GM12878 (cell line): ENCODE results near the gene RALGPS1. TPM values are rescaled to one million over a fixed set of nuclear protein-coding genes. Genes with fewer than 3 reads are reported as not detected.

ENCODE experiments used
- ATAC-seq: fragments of 200-7000 bp; cut with Tn5 transposase; 3 replicates; pipeline ENCODE4 v1.9.1; 2020; ENCODE audit warnings: mild to moderate bottlenecking, moderate library complexity
- BruUV-seq: library from RNA; stranded (reverse); fragments of 400-500 nt; replicated peaks from 2 replicates; lab custom pipeline; 2021; lab: Mats Ljungman, UMichigan
- CTCF ChIA-PET: fragments of 300-600 bp; sonication (Branson Sonifier 250); formaldehyde crosslinking; extraction: SDS; loops from one replicate; lab custom pipeline; 2021; ENCODE audit warnings: inconsistent platforms; lab: Yijun Ruan, JAX
- POLR2A ChIA-PET: fragments of 350-600 bp; formaldehyde crosslinking; extraction: SDS; loops from one replicate; lab custom pipeline; 2021; ENCODE audit warnings: inconsistent platforms; lab: Charles Lee
- RAD21 ChIA-PET: fragments of 300-600 bp; sonication (Branson Sonifier 250); formaldehyde crosslinking; loops from one replicate; lab custom pipeline; 2023; ENCODE audit warnings: antibody characterized with exemption; ENCODE audit not compliant: unreplicated experiment; lab: Charles Lee
- SMC1A ChIA-PET: fragments of 300-600 bp; sonication (Branson Sonifier 250); formaldehyde crosslinking; loops from one replicate; lab custom pipeline; 2023; ENCODE audit not compliant: unreplicated experiment, uncharacterized antibody; lab: Charles Lee
- DNase-seq: peaks from one replicate; pipeline ENCODE4 v3.0.0-alpha.2; 2011; ENCODE audit warnings: low read depth, low spot score
- FAIRE-seq: peaks from 3 replicates; lab custom pipeline; 2011; peaks lifted over from hg19 to GRCh38; lab: Jason Lieb, UNC
- H2AFZ ChIP-seq: 2 replicates; pipeline ENCODE4 v1.6.0; 2011; ENCODE audit warnings: low read depth, low read length, control low read depth; ENCODE audit not compliant: control insufficient read depth
- H3K27ac ChIP-seq: 2 replicates; pipeline ENCODE4 v1.5.1; 2011; ENCODE audit warnings: control low read depth; ENCODE audit not compliant: control insufficient read depth, insufficient read depth
- H3K27me3 ChIP-seq, 2 experiments: replicated peaks in 1 of 2; 2 replicates each; pipeline versions ENCODE4 v1.6.0 to v1.6.1; 2011; ENCODE audit warnings: low read length in 1 of 2; ENCODE audit not compliant: control insufficient read depth in 2 of 2, insufficient read depth in 2 of 2
- H3K36me3 ChIP-seq, 2 experiments: 2 replicates each; pipeline ENCODE4 v1.5.1; 2011; ENCODE audit warnings: low read length in 1 of 2; ENCODE audit not compliant: control insufficient read depth in 2 of 2, insufficient read depth in 2 of 2
- H3K4me1 ChIP-seq: 2 replicates; pipeline ENCODE4 v1.6.1; 2011; ENCODE audit warnings: mild to moderate bottlenecking, low read length, moderate library complexity, mixed read lengths; ENCODE audit not compliant: control insufficient read depth, insufficient read depth
- H3K4me2 ChIP-seq: 2 replicates; pipeline ENCODE4 v1.6.0; 2011; ENCODE audit warnings: control low read depth; ENCODE audit not compliant: control insufficient read depth, insufficient read depth
- H3K4me3 ChIP-seq: fragments of 200-600 bp; sonication (generic); 2 replicates; pipeline ENCODE4 v1.5.1; 2016
- H3K79me2 ChIP-seq: 2 replicates; pipeline ENCODE4 v1.6.0; 2011; ENCODE audit warnings: low read length; ENCODE audit not compliant: control insufficient read depth, insufficient read depth
- H3K9ac ChIP-seq: 2 replicates; pipeline ENCODE4 v1.8.0; 2011; ENCODE audit warnings: low read length, control low read depth, mixed read lengths; ENCODE audit not compliant: control insufficient read depth, insufficient read depth
- H3K9me3 ChIP-seq: replicated peaks from 3 replicates; pipeline ENCODE4 v1.5.1; 2011; ENCODE audit warnings: mild to moderate bottlenecking, low read length; ENCODE audit not compliant: control insufficient read depth, insufficient read depth
- H4K20me1 ChIP-seq: 2 replicates; pipeline ENCODE4 v1.6.0; 2011; ENCODE audit not compliant: control insufficient read depth, insufficient read depth
- CHD4 ChIP-seq: fragments of 200-600 bp; sonication (generic); IDR thresholded peaks from 2 replicates; pipeline ENCODE4 v1.6.1; 2016; ENCODE audit warnings: mild to moderate bottlenecking
- ESRRA ChIP-seq: IDR thresholded peaks from 2 replicates; pipeline ENCODE4 v1.6.1; 2012; ENCODE audit warnings: mild to moderate bottlenecking, low read length, improper control_type of control experiment
- ETV6 ChIP-seq, 2 experiments: fragments of 450-650 bp in 1 of 2; IDR thresholded peaks in 1 of 2; conservative IDR thresholded peaks in 1 of 2; 2 replicates each; pipeline ENCODE4 v1.6.1; 2014; ENCODE audit warnings: antibody characterized with exemption in 1 of 2, borderline replicate concordance in 1 of 2, low read depth in 1 of 2, mild to moderate bottlenecking in 1 of 2, moderate library complexity in 1 of 2
- EZH2 ChIP-seq: IDR thresholded peaks from 2 replicates; pipeline ENCODE4 v1.6.1; 2012; ENCODE audit warnings: low read depth, mild to moderate bottlenecking, control low read depth, inconsistent platforms, low read length, borderline replicate concordance; ENCODE audit not compliant: control insufficient read depth
- GABPA ChIP-seq: IDR thresholded peaks from 2 replicates; pipeline ENCODE4 v1.6.1; 2014; ENCODE audit warnings: antibody characterized with exemption, low read depth, mild to moderate bottlenecking, inconsistent platforms
- HDAC2 ChIP-seq: fragments of 200-600 bp; sonication (generic); IDR thresholded peaks from 2 replicates; pipeline ENCODE4 v1.6.1; 2017
- MYC ChIP-seq: IDR thresholded peaks from 2 replicates; pipeline ENCODE4 v1.6.1; 2011; ENCODE audit warnings: mild to moderate bottlenecking, low read length, moderate library complexity, inconsistent platforms; ENCODE audit not compliant: insufficient read depth, insufficient replicate concordance, insufficient read length, severe bottlenecking
- NBN ChIP-seq: fragments of 450-650 bp; IDR thresholded peaks from 2 replicates; pipeline ENCODE4 v1.6.1; 2016
- NFXL1 ChIP-seq: fragments of 450-650 bp; IDR thresholded peaks from 2 replicates; pipeline ENCODE4 v1.6.1; 2017; ENCODE audit warnings: antibody characterized with exemption, mild to moderate bottlenecking, borderline replicate concordance
- POU2F2 ChIP-seq: IDR thresholded peaks from 3 replicates; pipeline ENCODE4 v1.6.1; 2011; ENCODE audit warnings: low read depth, mild to moderate bottlenecking, low read length, borderline replicate concordance
- RBBP5 ChIP-seq: fragments of 200-600 bp; sonication (generic); conservative IDR thresholded peaks from 2 replicates; pipeline ENCODE4 v1.6.1; 2016
- SPI1 ChIP-seq: IDR thresholded peaks from 2 replicates; pipeline ENCODE4 v1.6.1; 2011; ENCODE audit warnings: low read depth, mild to moderate bottlenecking, low read length, moderate library complexity, borderline replicate concordance; ENCODE audit not compliant: insufficient read depth
- TCF12 ChIP-seq: IDR thresholded peaks from 2 replicates; pipeline ENCODE4 v1.6.1; 2011; ENCODE audit warnings: low read depth, mild to moderate bottlenecking, low read length
- ZNF384 ChIP-seq: IDR thresholded peaks from 2 replicates; pipeline ENCODE4 v1.6.1; 2012; ENCODE audit warnings: low read depth, mild to moderate bottlenecking, low read length, improper control_type of control experiment, borderline replicate concordance
- ZNF622 ChIP-seq: fragments of 450-650 bp; IDR thresholded peaks from 2 replicates; pipeline ENCODE4 v1.6.1; 2017; ENCODE audit warnings: mild to moderate bottlenecking, inconsistent platforms
- ZZZ3 ChIP-seq: IDR thresholded peaks from 2 replicates; pipeline ENCODE4 v1.6.1; 2011; ENCODE audit warnings: low read depth; ENCODE audit not compliant: control insufficient read depth, insufficient read length
- WGBS: methylation state at CpG from one replicate; pipeline ENCODE4 v1.1.6; 2016; ENCODE audit warnings: low lambda C conversion rate; ENCODE audit not compliant: insufficient replicate concordance, insufficient coverage; ENCODE audit errors: missing lambda C conversion rate; 5-methylcytosine and 5-hydroxymethylcytosine counted together
- in situ Hi-C: fragments of 300-500 bp; cut with MboI; formaldehyde crosslinking; loops from 9 replicates; pipeline ENCODE4 v1.14.3; 2018; ENCODE audit warnings: mixed read lengths
- intact Hi-C: fragments of 100-400 bp; cut with micrococcal nuclease; formaldehyde crosslinking; loops from one replicate; pipeline ENCODE4 v1.14.2; 2022; ENCODE audit not compliant: unreplicated experiment
- polyA plus RNA-seq, 11 experiments: library from polyadenylated mRNA; depleted of rRNA in 4 of 11; unstranded in 6 of 11; stranded (reverse) in 5 of 11; fragments of >200 nt; fragmentation: Nextera tagmentation in 4 of 11; fragmentation: Illumina TruSeq in 1 of 11; extraction: Ambion mirVana in 4 of 11; extraction: Trizol in 1 of 11; gene quantifications; 1 replicate in 1 of 11; 2 replicates in 10 of 11; pipeline versions ENCODE4 v1.2.1 to v1.2.3, GENCODE V29; 2011 to 2016; ENCODE audit warnings: inconsistent platforms in 2 of 11, missing spikeins in 2 of 11, low read depth in 1 of 11
- total RNA-seq, 4 experiments: library from RNA; depleted of rRNA in 3 of 4; stranded (reverse); fragments of >200 nt in 3 of 4; fragmentation: Illumina TruSeq in 1 of 4; extraction: Trizol in 1 of 4; gene quantifications; 2 replicates each; pipeline versions ENCODE4 v1.2.1 to v1.2.3, GENCODE V29; 2013 to 2021
- TF ChIP-seq, protein P1 (sequence below): fragments of 450-650 bp; formaldehyde crosslinking; IDR thresholded peaks from 2 replicates; pipeline ENCODE4 v1.4.0; 2022; ENCODE audit warnings: mild to moderate bottlenecking, moderate library complexity
- TF ChIP-seq, protein P2 (sequence below): IDR thresholded peaks from 2 replicates; pipeline ENCODE4 v1.6.1; 2012; ENCODE audit warnings: low read depth, low read length, improper control_type of control experiment

The RALGPS1 gene
- total and polyA plus RNA-seq, 10 of the 15 experiments (the other 5 are each of a cell fraction or from before 2014, with no cell fraction given) = 0.13 to 5.6 (median 2.7) TPM

DNA sequence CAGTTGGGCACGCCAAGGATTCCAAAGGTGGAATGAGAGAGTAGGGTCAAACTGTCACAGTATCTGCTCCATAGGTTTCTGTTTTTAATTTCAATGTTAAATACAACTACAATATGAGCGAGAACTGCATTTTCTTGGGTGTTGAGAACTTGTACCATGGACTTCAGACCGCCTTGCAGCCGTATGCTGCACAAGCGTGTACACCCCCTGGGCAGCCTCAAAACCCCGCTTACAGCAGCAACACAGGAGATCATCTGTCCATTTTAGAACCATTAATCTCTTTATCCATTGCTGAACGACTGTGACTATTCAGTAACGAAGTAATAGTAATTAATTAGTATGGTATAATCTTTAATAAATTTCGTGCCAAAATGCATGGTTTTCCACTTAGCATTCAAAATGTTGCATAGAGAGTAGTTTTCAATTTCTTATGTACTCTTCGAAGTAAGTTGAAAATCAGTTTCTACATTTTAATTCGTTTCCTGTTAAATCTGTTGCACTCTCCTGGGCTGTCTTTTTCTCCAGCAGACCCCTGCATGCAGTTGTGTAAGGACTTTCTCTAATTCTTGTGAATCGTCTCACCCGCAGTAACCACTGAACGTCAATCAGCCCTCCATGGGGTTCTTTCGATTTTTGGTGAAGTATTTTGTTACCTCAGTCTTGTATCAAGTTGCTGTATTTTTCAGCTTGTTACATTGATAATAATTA, 308.0 kb downstream of the RALGPS1 start (continued):
- TF ChIP-seq CHD4 (no peak), SPI1 (no peak), TCF12 (no peak), ESRRA (no peak)
- TF ChIP-seq, protein P1, sequence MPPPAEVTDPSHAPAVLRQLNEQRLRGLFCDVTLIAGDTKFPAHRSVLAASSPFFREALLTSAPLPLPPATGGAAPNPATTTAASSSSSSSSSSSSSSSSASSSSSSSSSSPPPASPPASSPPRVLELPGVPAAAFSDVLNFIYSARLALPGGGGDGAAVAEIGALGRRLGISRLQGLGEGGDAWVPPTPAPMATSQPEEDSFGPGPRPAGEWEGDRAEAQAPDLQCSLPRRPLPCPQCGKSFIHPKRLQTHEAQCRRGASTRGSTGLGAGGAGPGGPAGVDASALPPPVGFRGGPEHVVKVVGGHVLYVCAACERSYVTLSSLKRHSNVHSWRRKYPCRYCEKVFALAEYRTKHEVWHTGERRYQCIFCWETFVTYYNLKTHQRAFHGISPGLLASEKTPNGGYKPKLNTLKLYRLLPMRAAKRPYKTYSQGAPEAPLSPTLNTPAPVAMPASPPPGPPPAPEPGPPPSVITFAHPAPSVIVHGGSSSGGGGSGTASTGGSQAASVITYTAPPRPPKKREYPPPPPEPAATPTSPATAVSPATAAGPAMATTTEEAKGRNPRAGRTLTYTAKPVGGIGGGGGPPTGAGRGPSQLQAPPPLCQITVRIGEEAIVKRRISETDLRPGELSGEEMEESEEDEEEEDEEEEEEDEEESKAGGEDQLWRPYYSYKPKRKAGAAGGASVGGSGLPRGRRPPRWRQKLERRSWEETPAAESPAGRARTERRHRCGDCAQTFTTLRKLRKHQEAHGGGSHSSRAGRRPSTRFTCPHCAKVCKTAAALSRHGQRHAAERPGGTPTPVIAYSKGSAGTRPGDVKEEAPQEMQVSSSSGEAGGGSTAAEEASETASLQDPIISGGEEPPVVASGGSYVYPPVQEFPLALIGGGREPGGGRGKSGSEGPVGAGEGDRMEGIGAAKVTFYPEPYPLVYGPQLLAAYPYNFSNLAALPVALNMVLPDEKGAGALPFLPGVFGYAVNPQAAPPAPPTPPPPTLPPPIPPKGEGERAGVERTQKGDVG = no peak
- TF ChIP-seq, all 136 proteins: peak for 0

DNA sequence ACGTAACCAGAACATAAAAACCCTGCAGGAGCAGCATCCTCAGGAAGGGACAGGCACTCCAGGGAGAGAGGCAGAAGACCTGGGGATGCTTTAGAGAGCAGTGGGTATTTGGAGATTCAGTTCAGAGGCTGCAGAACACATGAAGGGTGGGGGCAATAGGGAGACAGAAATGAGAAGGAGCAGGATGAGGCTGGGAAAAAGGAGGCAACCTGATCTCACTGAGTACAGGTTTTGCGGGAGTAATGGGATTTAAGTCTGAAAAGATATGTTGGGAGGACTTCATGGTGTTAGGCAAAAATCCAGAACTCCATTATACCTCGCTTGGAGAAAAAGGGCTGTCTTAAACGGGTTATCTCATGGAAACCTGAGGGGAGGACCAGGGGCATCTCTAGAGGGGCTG, 308.7 kb downstream of the RALGPS1 start:
- ChIA-PET RAD21 (interaction anchor here (1.4 kb wide), 1 partner anchor 195 kb away, joined by 3 read pairs; no protein-coding TSS in a partner anchor), POLR2A (no interaction called here), CTCF (interaction anchor here (1.2 to 2.6 kb wide), 2 partner anchors 9 to 173 kb away, joined by 6 to 9 read pairs; partner anchors contain the start of gene SLC2A8), SMC1A (interaction anchor here (1.6 kb wide), 1 partner anchor 64 kb away, joined by 3 read pairs; no protein-coding TSS in a partner anchor)
- intact Hi-C loops (no loop called here), in situ Hi-C loops (no loop called here)
- no peaks in the 10 kb centered on the region for H3K9me3 ChIP-seq
- H3K79me2 ChIP-seq = no peaks in the 10 kb centered on the region
- ATAC-seq (no peak), FAIRE-seq (no peak), DNase-seq (no peak)
- H3K27ac ChIP-seq = no peak overlapping the region
- H3K4me2 ChIP-seq = no peak overlapping the region
- H2AFZ ChIP-seq = no peak overlapping the region
- WGBS = 76% methylated on average over 4 of the region's 4 CpGs
- no peak overlapping the region for H3K4me3 ChIP-seq
- TF ChIP-seq HDAC2 (no peak), ZNF384 (no peak), RBBP5 (no peak), CHD4 (no peak), ETV6 (conservative IDR thresholded peaks at IDR 0.05 in 1 of 2, IDR thresholded peaks at IDR 0.05 in 1 of 2; ENCODE audit: borderline replicate concordance in 1 of 2, low read depth in 1 of 2) (no peak), NFXL1 (no peak), NBN (no peak), ZZZ3 (no peak), ZNF622 (no peak), EZH2 (no peak), POU2F2 (no peak), GABPA (no peak), MYC (no peak)
- TF ChIP-seq, protein P2, sequence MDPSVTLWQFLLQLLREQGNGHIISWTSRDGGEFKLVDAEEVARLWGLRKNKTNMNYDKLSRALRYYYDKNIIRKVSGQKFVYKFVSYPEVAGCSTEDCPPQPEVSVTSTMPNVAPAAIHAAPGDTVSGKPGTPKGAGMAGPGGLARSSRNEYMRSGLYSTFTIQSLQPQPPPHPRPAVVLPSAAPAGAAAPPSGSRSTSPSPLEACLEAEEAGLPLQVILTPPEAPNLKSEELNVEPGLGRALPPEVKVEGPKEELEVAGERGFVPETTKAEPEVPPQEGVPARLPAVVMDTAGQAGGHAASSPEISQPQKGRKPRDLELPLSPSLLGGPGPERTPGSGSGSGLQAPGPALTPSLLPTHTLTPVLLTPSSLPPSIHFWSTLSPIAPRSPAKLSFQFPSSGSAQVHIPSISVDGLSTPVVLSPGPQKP = no peak
- no peak overlapping the region for H3K9ac ChIP-seq
- no peaks in the 10 kb centered on the region for H4K20me1 ChIP-seq
- no TSS peak for BruUV-seq
- H3K27me3 ChIP-seq = peaks cover 0 to 2% of the 10 kb centered on the region in 2 experiments; a peak in 2 of 4 replicates
- peaks cover 27% of the 10 kb centered on the region for H3K4me1 ChIP-seq
- no peaks in the 10 kb centered on the region for H3K36me3 ChIP-seq
